IMR-90 (cell line): ENCODE data around the gene SLX9. TPM values are rescaled to one million over a fixed set of nuclear protein-coding genes. Genes with fewer than 3 reads are reported as not detected.

ENCODE experiments used
- ATAC-seq: fragments of 200-7000 bp; cut with Tn5 transposase; 2 replicates; pipeline ENCODE4 v1.9.1; 2020; ENCODE audit warnings: low read depth, mild to moderate bottlenecking, moderate library complexity
- BruUV-seq: library from RNA; stranded (reverse); fragments of 400-500 nt; replicated peaks from 2 replicates; lab custom pipeline; 2021; lab: Mats Ljungman, UMichigan
- CTCF ChIA-PET: fragments of 300-600 bp; formaldehyde crosslinking; extraction: SDS; loops from one replicate; lab custom pipeline; 2021; ENCODE audit warnings: antibody characterized with exemption; lab: Yijun Ruan, JAX
- POLR2A ChIA-PET: fragments of 300-600 bp; sonication (Branson Sonifier 250); formaldehyde crosslinking; loops from one replicate; lab custom pipeline; 2022; ENCODE audit warnings: antibody characterized with exemption; ENCODE audit not compliant: unreplicated experiment; lab: Charles Lee
- DNase-seq: peaks from one replicate; pipeline ENCODE4 v3.0.0; 2013
- H2AFZ ChIP-seq: replicated peaks from 2 replicates; pipeline ENCODE3; 2013; ENCODE audit warnings: low read length, mild to moderate bottlenecking; ENCODE audit not compliant: poor library complexity
- H2AK5ac ChIP-seq: 2 replicates; pipeline ENCODE4 v1.6.1; 2013; ENCODE audit warnings: low read depth, low read length, inconsistent platforms
- H2AK9ac ChIP-seq: replicated peaks from 2 replicates; pipeline ENCODE3; 2013; ENCODE audit warnings: mild to moderate bottlenecking, low read depth, low read length, moderate library complexity; ENCODE audit not compliant: poor library complexity
- H2BK120ac ChIP-seq: 2 replicates; pipeline ENCODE4 v1.6.1; 2013; ENCODE audit warnings: low read depth, low read length, inconsistent platforms
- H2BK15ac ChIP-seq: 3 replicates; pipeline ENCODE4 v1.6.1; 2013; ENCODE audit warnings: low read depth, low read length, inconsistent platforms
- H2BK20ac ChIP-seq: 2 replicates; pipeline ENCODE4 v1.6.1; 2013; ENCODE audit warnings: low read depth, mild to moderate bottlenecking, inconsistent platforms, low read length, moderate library complexity
- H2BK5ac ChIP-seq: 2 replicates; pipeline ENCODE4 v1.6.1; 2013; ENCODE audit warnings: mild to moderate bottlenecking, low read depth, low read length, inconsistent platforms; ENCODE audit not compliant: poor library complexity, severe bottlenecking
- H3K14ac ChIP-seq: replicated peaks from 2 replicates; pipeline ENCODE4 v1.6.1; 2013; ENCODE audit warnings: low read depth, low read length, inconsistent platforms
- H3K18ac ChIP-seq: 2 replicates; pipeline ENCODE4 v1.6.1; 2013; ENCODE audit warnings: low read depth, low read length, control low read depth
- H3K23ac ChIP-seq: 2 replicates; pipeline ENCODE4 v1.6.1; 2013; ENCODE audit warnings: low read depth, low read length, inconsistent platforms
- H3K27ac ChIP-seq: 2 replicates; pipeline ENCODE4 v1.5.1; 2013; ENCODE audit warnings: mild to moderate bottlenecking, control low read depth, low read length; ENCODE audit not compliant: insufficient read depth
- H3K27me3 ChIP-seq: 2 replicates; pipeline ENCODE4 v1.6.1; 2013; ENCODE audit warnings: low read length; ENCODE audit not compliant: control insufficient read depth, insufficient read depth
- H3K36me3 ChIP-seq: 2 replicates; pipeline ENCODE4 v1.6.1; 2013; ENCODE audit warnings: low read length, mixed read lengths; ENCODE audit not compliant: control insufficient read depth, insufficient read depth
- H3K4ac ChIP-seq: 2 replicates; pipeline ENCODE4 v1.6.1; 2013; ENCODE audit warnings: low read depth, low read length, inconsistent platforms
- H3K4me1 ChIP-seq: 2 replicates; pipeline ENCODE4 v1.6.1; 2013; ENCODE audit warnings: low read length, mixed read lengths; ENCODE audit not compliant: control insufficient read depth, insufficient read depth
- H3K4me2 ChIP-seq: 2 replicates; pipeline ENCODE4 v1.6.1; 2013; ENCODE audit warnings: low read depth, mild to moderate bottlenecking, control low read depth, low read length, moderate library complexity
- H3K4me3 ChIP-seq: 2 replicates; pipeline ENCODE4 v1.5.1; 2013; ENCODE audit warnings: low read depth, mild to moderate bottlenecking, control low read depth, low read length, moderate library complexity; ENCODE audit not compliant: insufficient read depth
- H3K56ac ChIP-seq: 2 replicates; pipeline ENCODE4 v1.6.1; 2013; ENCODE audit warnings: low read length, inconsistent platforms; ENCODE audit not compliant: insufficient read depth; ENCODE audit errors: extremely low read depth
- H3K79me1 ChIP-seq, 2 experiments: 2 replicates each; pipeline ENCODE4 v1.6.1; 2013; ENCODE audit warnings: low read length in 2 of 2, inconsistent platforms in 1 of 2, low read depth in 1 of 2
- H3K9ac ChIP-seq: 2 replicates; pipeline ENCODE4 v1.6.1; 2013; ENCODE audit warnings: low read depth, low read length, control low read depth
- H3K9me1 ChIP-seq: 2 replicates; pipeline ENCODE4 v1.6.1; 2013; ENCODE audit warnings: low read length, inconsistent platforms; ENCODE audit not compliant: insufficient read depth
- H3K9me3 ChIP-seq: 2 replicates; pipeline ENCODE4 v1.6.1; 2013; ENCODE audit warnings: low read length; ENCODE audit not compliant: control insufficient read depth, insufficient read depth
- H4K20me1 ChIP-seq: 2 replicates; pipeline ENCODE4 v1.6.1; 2013; ENCODE audit warnings: low read length, inconsistent platforms; ENCODE audit not compliant: insufficient read depth
- H4K5ac ChIP-seq: 2 replicates; pipeline ENCODE4 v1.6.1; 2013; ENCODE audit warnings: mild to moderate bottlenecking, low read depth, low read length, control low read depth
- H4K8ac ChIP-seq, 2 experiments: 2 replicates each; pipeline ENCODE4 v1.6.1; 2013; ENCODE audit warnings: low read depth in 2 of 2, low read length in 2 of 2, control low read depth in 1 of 2, inconsistent platforms in 1 of 2
- H4K91ac ChIP-seq: 2 replicates; pipeline ENCODE4 v1.6.1; 2013; ENCODE audit warnings: low read depth, low read length, inconsistent platforms; ENCODE audit not compliant: insufficient read depth
- BHLHE40 ChIP-seq: fragments of 150-350 bp; IDR thresholded peaks from 2 replicates; pipeline ENCODE4 v1.6.1; 2016; ENCODE audit warnings: mild to moderate bottlenecking, low read depth, low read length
- CEBPB ChIP-seq: IDR thresholded peaks from 2 replicates; pipeline ENCODE4 v1.6.1; 2012; ENCODE audit warnings: low read depth, low read length, improper control_type of control experiment
- FOS ChIP-seq: fragments of 150-350 bp; IDR thresholded peaks from 2 replicates; pipeline ENCODE4 v1.6.1; 2016; ENCODE audit warnings: low read depth, low read length
- MAFK ChIP-seq: IDR thresholded peaks from 2 replicates; pipeline ENCODE4 v1.6.1; 2012; ENCODE audit warnings: low read depth, low read length, improper control_type of control experiment
- MAZ ChIP-seq: IDR thresholded peaks from 2 replicates; pipeline ENCODE4 v1.6.1; 2012; ENCODE audit warnings: low read depth, mild to moderate bottlenecking, low read length, improper control_type of control experiment, moderate library complexity, borderline replicate concordance
- NFE2L2 ChIP-seq: fragments of 150-350 bp; IDR thresholded peaks from 2 replicates; pipeline ENCODE4 v1.6.1; 2016; ENCODE audit warnings: low read depth, mild to moderate bottlenecking, low read length
- POLR2A ChIP-seq: IDR thresholded peaks from 2 replicates; pipeline ENCODE4 v1.6.1; 2012; ENCODE audit warnings: mild to moderate bottlenecking, low read depth, low read length
- RCOR1 ChIP-seq: IDR thresholded peaks from 2 replicates; pipeline ENCODE4 v1.6.1; 2012; ENCODE audit warnings: mild to moderate bottlenecking, low read length, improper control_type of control experiment; ENCODE audit not compliant: insufficient replicate concordance
- SMC3 ChIP-seq: fragments of 150-350 bp; IDR thresholded peaks from 2 replicates; pipeline ENCODE4 v1.6.1; 2016; ENCODE audit warnings: low read depth, mild to moderate bottlenecking, antibody characterized with exemption, low read length, moderate library complexity
- WGBS, 2 experiments: methylation state at CpG; one replicate each; pipeline versions ENCODE4 v1.1.5 to v1.1.7; 2013; ENCODE audit warnings: missing lambda C conversion rate in 2 of 2; ENCODE audit not compliant: insufficient read length in 1 of 2; ENCODE audit errors: extremely low coverage in 2 of 2; 5-methylcytosine and 5-hydroxymethylcytosine counted together
- dilution Hi-C: fragments of 300-500 bp; cut with HindIII; formaldehyde crosslinking; loops from one replicate; pipeline ENCODE4 v1.14.3; 2018; ENCODE audit warnings: low sequenced_read_pairs; ENCODE audit not compliant: unreplicated experiment
- in situ Hi-C: fragments of 300-500 bp; cut with MboI; formaldehyde crosslinking; loops from 3 replicates; pipeline ENCODE4 v1.14.3; 2019; ENCODE audit warnings: low sequenced_read_pairs, inconsistent platforms, mixed read lengths
- intact Hi-C: fragments of 100-400 bp; cut with micrococcal nuclease; formaldehyde crosslinking; loops from 2 replicates; pipeline ENCODE4 v1.10.0; 2022
- polyA plus RNA-seq, 3 experiments: library from polyadenylated mRNA; depleted of rRNA; stranded (reverse); fragments of >200 nt; gene quantifications; 2 replicates each; pipeline ENCODE4 v1.2.3, GENCODE V29; 2012; ENCODE audit warnings: low replicate concordance in 1 of 3
- total RNA-seq: library from RNA; depleted of rRNA; stranded (reverse); fragments of >200 nt; gene quantifications from 2 replicates; pipeline ENCODE4 v1.2.3, GENCODE V29; 2012
- TF ChIP-seq, protein P1 (sequence below): fragments of 150-350 bp; IDR thresholded peaks from 2 replicates; pipeline ENCODE4 v1.6.1; 2016; ENCODE audit warnings: low read depth, mild to moderate bottlenecking, low read length, moderate library complexity, borderline replicate concordance
- TF ChIP-seq, protein P2 (sequence below): fragments of 150-350 bp; IDR thresholded peaks from 2 replicates; pipeline ENCODE4 v1.6.1; 2017; ENCODE audit warnings: mild to moderate bottlenecking, antibody characterized with exemption, low read length, low read depth
- TF ChIP-seq, protein P3 (sequence below): conservative IDR thresholded peaks from 2 replicates; pipeline ENCODE4 v1.5.1; 2012; ENCODE audit warnings: mild to moderate bottlenecking, low read depth, low read length, improper control_type of control experiment

Gene SLX9
- total and polyA plus RNA-seq, 2 of the 4 experiments (the other 2 are of a cell fraction), result 10.4 to 21.7 TPM

DNA sequence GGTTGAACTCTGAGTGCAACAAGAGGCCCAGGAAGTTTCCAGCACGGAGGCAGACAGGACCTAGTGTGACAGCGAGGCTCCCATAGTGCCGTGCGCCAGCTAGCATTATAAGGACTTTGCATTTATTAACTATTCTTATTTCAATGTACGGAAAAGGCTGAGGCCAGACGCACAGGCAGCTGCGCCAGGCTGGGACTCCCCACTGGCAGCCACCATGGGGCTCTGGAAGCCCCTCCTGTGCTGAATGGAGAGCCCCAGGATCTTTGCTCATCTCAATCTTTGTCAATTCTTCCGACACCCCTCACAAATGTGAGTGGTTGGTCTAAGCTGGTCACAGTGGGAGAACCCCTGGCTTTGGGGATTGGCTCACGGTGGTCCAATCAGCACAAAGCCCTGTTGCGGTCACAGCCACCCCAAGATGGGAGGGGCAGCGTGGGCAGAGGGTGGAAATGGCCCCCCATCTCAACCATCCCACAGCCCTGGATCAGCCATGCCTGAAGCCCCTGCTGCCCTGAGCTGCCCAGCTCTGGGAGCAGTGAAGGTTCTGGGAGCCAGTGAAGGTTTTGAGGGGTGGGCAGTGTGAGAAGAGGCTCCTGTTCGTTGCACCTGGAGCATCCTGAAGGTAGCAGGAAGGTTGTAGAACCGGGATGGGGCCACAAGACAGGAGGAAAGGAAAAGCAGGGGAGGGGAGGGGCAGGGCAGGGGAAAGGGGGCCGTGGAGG is 75.1 kb downstream of the SLX9 start:
- no peak overlapping the region for H3K4me3 ChIP-seq
- in situ Hi-C loops, result no loop called here

More for the DNA sequence above, 75.1 kb downstream of the SLX9 start:
- Histone ChIP-seq H3K27me3 (no peaks in the 10 kb centered on the region), H2AK9ac (peak overlapping the region; percentile 47), H2AFZ (no peak overlapping the region), H3K36me3 (no peaks in the 10 kb centered on the region), H4K8ac (peak overlapping the region in 1 of 2 experiments; percentile 81; a peak in 2 of 4 replicates), H2BK20ac (peak overlapping the region; percentile 30), H2BK5ac (peak overlapping the region; percentile 46), H3K23ac (no peak overlapping the region), H3K56ac (no peak overlapping the region), H3K27ac (peak overlapping the region; percentile 11; the same call in 1 of the 2 replicates), H4K20me1 (no peaks in the 10 kb centered on the region), H2AK5ac (peak overlapping the region; percentile 88), H3K4ac (peak overlapping the region; percentile 99), H2BK120ac (peak overlapping the region; percentile 100), H3K18ac (no peak overlapping the region; the same call in 1 of the 2 replicates), H2BK15ac (peak overlapping the region; percentile 9; the same call in 2 of the 3 replicates), H3K9me3 (no peaks in the 10 kb centered on the region), H3K79me1 (peaks cover 2 to 17% of the 10 kb centered on the region in 2 experiments; a peak in 2 of 4 replicates), H4K91ac (peak overlapping the region; percentile 59; the same call in 1 of the 2 replicates), H3K4me2 (no peak overlapping the region), H3K9ac (no peak overlapping the region), H4K5ac (no peak overlapping the region), H3K9me1 (peaks cover 20% of the 10 kb centered on the region), H3K14ac (no peak overlapping the region; the same call in 1 of the 2 replicates), H3K4me1 (peaks cover 27% of the 10 kb centered on the region)
- CTCF ChIA-PET, result interaction anchor here (1.2 kb wide), 1 partner anchor 14 kb away, joined by 3 read pairs; no protein-coding TSS in a partner anchor
- 100% methylated on average over 5 of the region's 14 CpGs; no CpG with 5 or more reads in 1 of the 2 experiments for WGBS, 2 experiments
- intact Hi-C loops (no loop called here), dilution Hi-C loops (no loop called here)
- ATAC-seq (no peak), DNase-seq (no peak)
- BruUV-seq, result no TSS peak
- TF ChIP-seq, protein P1, sequence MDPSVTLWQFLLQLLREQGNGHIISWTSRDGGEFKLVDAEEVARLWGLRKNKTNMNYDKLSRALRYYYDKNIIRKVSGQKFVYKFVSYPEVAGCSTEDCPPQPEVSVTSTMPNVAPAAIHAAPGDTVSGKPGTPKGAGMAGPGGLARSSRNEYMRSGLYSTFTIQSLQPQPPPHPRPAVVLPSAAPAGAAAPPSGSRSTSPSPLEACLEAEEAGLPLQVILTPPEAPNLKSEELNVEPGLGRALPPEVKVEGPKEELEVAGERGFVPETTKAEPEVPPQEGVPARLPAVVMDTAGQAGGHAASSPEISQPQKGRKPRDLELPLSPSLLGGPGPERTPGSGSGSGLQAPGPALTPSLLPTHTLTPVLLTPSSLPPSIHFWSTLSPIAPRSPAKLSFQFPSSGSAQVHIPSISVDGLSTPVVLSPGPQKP, result no peak
- TF ChIP-seq, protein P2, sequence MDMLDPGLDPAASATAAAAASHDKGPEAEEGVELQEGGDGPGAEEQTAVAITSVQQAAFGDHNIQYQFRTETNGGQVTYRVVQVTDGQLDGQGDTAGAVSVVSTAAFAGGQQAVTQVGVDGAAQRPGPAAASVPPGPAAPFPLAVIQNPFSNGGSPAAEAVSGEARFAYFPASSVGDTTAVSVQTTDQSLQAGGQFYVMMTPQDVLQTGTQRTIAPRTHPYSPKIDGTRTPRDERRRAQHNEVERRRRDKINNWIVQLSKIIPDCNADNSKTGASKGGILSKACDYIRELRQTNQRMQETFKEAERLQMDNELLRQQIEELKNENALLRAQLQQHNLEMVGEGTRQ, result no peak
- TF ChIP-seq RCOR1, result no peak
- no peak for TF ChIP-seq MAZ
- no peak for TF ChIP-seq CEBPB
- no peak for TF ChIP-seq FOS
- no peak for TF ChIP-seq SMC3
- TF ChIP-seq POLR2A, result no peak
- TF ChIP-seq, protein P3, sequence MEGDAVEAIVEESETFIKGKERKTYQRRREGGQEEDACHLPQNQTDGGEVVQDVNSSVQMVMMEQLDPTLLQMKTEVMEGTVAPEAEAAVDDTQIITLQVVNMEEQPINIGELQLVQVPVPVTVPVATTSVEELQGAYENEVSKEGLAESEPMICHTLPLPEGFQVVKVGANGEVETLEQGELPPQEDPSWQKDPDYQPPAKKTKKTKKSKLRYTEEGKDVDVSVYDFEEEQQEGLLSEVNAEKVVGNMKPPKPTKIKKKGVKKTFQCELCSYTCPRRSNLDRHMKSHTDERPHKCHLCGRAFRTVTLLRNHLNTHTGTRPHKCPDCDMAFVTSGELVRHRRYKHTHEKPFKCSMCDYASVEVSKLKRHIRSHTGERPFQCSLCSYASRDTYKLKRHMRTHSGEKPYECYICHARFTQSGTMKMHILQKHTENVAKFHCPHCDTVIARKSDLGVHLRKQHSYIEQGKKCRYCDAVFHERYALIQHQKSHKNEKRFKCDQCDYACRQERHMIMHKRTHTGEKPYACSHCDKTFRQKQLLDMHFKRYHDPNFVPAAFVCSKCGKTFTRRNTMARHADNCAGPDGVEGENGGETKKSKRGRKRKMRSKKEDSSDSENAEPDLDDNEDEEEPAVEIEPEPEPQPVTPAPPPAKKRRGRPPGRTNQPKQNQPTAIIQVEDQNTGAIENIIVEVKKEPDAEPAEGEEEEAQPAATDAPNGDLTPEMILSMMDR, result no peak
- no peak for TF ChIP-seq NFE2L2
- no peak for TF ChIP-seq MAFK
- TF ChIP-seq BHLHE40, result no peak
- POLR2A ChIA-PET, result no interaction called here
